GM19238 (cell line): ENCODE results near the gene KIF20B.

ENCODE experiments used
- DNase-seq: peaks from one replicate; pipeline ENCODE4 v3.0.0; 2011; ENCODE audit warnings: low spot score; ENCODE audit not compliant: insufficient read length

The KIF20B gene, protein sequence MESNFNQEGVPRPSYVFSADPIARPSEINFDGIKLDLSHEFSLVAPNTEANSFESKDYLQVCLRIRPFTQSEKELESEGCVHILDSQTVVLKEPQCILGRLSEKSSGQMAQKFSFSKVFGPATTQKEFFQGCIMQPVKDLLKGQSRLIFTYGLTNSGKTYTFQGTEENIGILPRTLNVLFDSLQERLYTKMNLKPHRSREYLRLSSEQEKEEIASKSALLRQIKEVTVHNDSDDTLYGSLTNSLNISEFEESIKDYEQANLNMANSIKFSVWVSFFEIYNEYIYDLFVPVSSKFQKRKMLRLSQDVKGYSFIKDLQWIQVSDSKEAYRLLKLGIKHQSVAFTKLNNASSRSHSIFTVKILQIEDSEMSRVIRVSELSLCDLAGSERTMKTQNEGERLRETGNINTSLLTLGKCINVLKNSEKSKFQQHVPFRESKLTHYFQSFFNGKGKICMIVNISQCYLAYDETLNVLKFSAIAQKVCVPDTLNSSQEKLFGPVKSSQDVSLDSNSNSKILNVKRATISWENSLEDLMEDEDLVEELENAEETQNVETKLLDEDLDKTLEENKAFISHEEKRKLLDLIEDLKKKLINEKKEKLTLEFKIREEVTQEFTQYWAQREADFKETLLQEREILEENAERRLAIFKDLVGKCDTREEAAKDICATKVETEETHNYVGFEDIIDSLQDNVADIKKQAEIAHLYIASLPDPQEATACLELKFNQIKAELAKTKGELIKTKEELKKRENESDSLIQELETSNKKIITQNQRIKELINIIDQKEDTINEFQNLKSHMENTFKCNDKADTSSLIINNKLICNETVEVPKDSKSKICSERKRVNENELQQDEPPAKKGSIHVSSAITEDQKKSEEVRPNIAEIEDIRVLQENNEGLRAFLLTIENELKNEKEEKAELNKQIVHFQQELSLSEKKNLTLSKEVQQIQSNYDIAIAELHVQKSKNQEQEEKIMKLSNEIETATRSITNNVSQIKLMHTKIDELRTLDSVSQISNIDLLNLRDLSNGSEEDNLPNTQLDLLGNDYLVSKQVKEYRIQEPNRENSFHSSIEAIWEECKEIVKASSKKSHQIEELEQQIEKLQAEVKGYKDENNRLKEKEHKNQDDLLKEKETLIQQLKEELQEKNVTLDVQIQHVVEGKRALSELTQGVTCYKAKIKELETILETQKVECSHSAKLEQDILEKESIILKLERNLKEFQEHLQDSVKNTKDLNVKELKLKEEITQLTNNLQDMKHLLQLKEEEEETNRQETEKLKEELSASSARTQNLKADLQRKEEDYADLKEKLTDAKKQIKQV (N-terminal part only)

DNA sequence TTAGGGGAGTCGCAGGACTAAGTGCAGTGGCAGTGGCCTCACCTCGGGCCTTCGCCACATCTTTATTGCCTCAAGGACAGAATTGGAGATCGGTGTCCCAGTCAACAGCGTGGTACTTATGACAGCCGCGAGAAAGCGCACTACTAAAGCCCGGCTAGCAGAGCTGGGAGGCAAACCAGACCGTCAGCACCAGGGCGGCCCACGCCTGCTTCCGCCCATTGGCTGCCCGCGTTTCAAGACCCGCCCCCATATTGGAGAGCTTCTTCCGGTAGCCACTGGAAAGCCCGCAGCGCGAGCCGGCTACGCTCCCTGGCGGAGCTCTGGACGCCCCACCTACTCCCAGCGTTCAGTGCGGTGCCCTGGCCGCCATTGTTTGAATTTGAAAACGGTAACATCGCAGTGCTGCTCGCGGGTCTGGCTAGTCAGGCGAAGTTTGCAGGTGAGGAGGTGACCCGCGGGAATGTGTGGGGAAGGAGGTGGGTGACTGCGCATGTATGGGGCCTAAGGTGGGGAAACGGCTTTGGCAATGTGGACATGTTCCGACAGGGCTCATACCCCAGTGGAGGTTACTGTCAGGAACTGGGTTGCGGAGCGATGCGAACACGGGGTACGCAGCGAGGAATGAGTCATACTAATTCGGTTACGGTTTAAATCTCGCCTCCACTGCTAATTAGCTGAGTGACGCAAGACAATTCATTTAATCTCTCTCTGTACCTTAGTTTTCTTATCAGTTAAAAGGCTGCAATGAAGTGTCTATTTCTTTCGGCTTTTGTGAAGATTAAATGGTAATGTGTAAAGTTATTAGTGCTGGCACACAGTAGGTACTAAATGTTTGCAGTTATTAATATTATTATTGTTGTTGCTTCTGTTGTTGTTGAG lies at the start of gene KIF20B:
KIF20B (plus strand) TSS at position 349 of the 879 bp plus-strand sequence. CDS start 3,705 bp downstream, outside the sequence.
- DNase-seq: peak; percentile 87

DNA sequence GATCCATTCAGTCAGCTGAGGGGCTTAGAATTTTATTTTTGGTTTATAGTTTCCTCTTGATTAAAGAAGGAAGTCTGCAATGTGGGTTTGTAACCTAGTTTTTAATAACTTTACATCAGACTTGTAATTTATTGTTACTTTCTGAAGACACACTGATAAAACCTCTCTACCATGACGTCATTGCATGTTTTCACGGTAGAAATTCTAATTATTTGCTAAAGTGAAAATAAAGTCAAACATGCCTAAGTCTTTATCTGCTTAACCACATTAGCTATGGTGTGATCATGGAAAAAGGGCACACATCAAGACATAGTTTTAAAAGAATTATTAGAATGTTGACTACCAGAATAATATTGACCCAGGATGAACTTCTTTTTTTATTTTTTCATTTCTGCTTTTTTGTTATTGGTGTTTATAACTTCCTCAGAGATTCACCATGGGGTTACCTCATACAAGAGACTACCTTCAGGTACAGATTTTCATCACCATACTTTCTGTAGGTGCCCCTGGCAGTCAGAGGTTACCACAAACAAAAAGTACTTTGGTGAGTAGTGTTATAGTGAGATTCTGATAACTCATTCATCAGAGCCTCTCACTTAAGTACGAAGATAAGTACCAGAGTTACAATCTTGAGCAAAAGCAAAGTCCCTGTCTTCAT lies 49.3 kb upstream of the KIF20B start:
- no peak for DNase-seq

DNA sequence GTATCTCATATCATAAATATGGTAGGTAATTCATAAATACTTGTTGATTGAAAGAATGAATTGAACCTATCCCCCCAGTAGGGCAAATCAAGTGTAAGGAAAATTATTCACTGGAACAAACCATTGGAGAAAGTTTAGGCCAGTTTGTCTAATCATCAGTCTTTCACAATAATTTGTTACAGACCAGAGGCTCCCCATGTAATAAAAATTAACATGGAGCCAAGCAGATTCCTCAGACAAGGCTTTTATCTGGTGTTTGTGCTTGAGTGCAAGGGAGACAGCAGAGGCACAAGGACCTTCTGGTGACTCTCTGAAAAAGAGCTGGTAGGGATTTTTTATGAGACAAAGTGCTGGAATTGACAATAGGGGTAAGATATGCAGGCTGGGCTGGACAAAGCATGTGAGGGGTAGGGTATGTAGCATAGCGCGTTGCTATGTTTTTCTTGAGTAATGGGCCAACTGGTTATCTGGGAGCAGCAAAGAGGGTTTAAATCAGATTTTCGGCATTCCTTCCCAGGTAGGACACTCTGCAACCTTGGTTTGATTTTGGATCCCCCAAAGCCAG lies 48.5 kb upstream of the KIF20B start:
- DNase-seq: no peak

DNA sequence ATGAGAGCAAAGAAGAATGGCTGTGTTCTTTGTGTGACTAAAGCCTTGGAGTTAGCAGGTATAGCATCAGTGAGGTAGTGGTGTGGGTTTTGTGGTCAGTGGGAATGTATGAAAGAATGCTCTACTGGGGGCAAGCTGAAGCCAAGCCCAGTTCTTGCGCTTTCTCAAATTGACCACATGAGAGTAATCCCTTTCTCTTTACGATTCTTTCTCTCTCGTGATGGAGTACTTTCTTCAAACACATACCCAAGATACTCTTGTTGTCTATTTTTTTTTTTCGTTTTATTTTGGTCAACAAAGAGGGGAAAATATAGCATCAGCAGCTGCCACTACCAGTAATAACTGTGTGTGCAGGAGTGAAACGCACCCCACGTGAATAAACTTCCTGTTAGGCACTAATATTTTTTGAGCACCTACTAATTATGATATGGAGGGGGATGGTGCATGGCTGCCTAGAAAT lies 48.0 kb upstream of the KIF20B start:
- DNase-seq: peak; percentile 4

DNA sequence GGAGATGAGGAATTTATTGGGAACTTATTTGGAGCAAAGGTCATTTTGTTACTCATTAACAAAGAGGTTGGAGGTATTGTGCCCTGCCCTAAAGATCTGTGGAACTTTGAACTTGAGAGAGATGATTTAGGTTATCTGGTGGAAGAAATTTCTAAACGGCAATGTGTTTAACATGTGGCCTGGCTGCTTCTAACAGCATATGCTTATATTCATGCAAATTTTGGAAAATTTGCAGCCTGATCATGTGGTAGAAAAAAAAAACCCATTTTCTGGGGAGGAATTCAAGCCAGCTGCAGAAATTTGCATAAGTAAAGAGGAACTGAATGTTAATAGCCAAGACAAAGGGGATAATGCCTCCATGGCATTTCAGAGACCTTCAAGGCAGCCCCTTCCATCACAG lies 45.7 kb upstream of the KIF20B start:
- DNase-seq: no peak

DNA sequence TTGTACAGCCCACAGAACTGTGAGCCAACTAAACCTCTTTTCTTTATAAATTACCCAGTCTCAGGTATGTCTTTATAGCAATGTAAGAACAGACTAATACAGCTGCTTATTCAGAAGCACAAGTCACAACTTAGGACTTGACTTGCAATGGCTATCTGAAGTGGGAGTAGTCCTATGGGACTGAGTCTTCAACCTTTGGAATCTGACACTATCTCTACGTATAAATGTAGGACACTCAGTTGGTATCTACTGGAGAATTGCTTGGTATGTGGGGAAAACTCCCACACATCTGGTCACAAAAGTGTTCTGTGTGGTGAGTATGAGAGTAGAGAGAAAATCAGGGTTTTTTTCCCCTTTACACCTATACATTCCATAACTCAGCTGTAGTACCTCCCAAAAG lies 44.1 kb upstream of the KIF20B start:
- DNase-seq: no peak

DNA sequence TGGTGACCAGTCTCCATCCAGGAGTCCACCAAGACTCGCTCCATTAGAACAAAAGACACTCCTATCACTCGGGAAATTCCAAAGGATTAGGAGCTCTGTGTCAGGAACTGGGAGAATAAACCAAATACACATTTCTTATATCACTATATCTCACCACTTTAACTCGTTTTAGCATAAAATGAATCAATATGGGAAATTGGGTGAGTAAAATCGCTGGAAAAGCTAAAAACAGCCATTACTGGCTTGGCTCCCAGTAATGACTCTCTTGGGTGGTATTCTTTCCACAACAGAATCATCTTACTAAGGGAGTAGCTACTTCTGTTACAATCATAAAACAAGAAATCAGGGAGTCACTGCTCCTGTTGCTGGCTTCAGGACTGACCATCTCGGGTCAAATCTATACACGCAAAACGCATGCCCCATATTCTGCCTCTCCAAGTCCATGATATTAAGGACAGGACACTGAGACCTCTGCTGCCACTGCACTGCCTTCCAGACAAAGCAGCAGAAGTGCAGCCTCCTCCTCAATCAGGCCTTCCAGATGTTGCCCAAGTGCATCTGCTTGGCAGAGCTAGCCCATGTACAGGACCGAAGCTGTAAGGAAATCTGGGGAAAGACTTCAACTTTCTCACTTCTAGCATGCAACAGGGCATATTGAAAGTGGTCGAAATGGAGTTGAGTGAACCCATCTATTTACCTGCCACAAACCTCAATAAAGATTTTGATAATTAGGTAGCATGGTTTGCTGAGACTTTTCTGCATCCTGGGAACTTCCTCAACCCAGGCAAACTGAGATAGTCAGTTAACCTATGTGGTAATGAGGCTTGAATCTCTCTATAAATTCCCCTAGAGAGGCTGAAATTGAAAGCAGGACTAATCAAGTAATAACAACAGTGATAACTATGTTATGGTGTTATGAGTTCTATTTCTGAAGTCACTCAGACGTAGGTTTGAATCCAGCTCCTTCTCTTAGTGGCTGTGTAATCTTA lies 42.0 kb upstream of the KIF20B start:
- no peak for DNase-seq

DNA sequence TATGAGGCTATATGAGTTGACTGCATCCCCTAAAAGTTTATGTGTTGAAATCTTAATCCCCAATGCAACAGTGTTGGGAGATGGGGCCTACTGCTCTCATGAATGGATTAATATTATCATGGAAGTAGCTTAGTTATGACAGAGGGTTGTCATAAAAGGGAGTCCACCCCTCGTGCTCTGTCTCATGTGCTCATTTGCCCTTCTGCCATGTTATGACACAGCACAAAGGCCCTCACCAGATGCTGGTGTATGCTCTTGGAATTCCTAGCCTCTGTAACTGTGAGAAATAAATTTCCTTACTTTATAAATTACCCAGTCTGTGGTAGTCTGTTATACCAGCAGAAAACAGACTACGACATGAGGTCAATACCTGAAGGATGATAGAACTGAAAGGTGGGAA lies 38.8 kb upstream of the KIF20B start:
- DNase-seq: no peak

DNA sequence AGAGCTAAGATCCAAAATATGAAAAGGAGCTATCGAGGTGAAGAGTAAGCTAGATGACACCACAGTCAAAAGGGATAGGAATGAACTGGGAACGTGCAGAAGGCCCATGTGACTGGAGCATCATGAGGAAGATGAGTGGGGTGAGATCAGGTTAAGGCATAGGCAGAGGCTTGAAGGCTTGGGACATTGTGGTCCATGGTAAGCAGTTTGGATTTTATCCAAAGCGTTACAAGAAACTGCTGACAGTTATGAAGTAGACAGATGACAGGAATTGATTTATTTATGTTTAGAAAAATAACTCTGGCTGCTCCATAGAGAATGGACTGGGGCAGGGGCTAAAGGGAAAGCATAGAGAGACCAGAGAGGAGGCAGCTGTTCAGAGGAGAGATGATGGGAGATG lies 38.2 kb upstream of the KIF20B start:
- DNase-seq: no peak

DNA sequence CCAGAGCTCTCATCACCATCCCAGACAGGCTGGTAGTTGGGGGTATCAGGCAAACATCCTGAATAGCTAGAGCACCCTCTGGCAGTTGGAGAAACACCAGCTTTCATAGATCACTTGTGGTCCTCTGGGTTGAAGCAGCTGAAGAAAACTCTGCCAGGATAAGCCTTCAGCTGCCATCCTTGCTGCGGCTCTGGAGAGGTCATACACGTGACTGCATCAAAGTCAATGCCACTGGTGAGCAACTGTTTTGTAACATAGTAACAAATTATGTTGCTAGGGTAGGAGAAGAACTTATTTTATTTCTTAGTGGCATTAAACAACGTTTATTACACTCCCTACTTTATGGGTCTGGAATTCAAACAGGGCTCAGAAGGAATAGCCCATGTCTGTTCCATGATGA lies 37.2 kb upstream of the KIF20B start:
- DNase-seq: no peak

DNA sequence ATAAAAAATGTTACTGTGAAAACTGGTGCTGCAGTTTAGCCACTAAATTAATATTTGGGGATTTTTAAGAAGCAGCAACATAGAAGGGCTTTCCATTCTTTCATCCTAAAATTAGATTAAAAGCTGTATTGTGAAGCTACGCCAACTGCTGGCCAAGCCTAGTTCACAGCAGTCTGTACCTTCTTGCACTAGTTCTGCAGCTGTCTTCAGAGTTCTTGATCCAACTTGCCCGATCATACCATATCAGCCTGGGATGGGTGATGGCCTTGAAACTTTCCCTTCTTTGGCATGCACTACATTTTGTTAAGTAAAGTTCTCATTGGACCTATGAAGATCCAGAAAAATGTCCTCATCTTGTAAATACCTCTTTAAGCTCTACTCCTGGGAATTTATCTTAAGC lies 36.1 kb upstream of the KIF20B start:
- DNase-seq: no peak

DNA sequence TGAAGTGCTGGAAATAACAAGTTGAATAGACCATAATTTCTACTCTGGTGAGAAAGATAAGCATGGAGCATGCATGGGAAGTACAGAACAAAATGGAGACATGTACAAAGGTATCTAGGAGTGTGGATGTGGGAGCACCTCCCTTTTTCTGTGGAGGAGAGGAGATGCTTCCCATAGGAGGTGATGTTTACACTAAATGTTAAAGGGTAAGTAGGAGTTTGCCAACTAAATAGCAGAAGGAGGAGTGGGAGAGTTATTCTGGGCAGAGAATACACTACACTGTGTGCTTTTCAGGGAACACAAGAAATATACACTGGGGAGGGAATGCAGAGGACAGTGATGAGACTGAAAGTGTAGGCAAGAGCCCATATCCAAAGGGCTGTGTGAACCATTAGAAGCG lies 35.3 kb upstream of the KIF20B start:
- no peak for DNase-seq

DNA sequence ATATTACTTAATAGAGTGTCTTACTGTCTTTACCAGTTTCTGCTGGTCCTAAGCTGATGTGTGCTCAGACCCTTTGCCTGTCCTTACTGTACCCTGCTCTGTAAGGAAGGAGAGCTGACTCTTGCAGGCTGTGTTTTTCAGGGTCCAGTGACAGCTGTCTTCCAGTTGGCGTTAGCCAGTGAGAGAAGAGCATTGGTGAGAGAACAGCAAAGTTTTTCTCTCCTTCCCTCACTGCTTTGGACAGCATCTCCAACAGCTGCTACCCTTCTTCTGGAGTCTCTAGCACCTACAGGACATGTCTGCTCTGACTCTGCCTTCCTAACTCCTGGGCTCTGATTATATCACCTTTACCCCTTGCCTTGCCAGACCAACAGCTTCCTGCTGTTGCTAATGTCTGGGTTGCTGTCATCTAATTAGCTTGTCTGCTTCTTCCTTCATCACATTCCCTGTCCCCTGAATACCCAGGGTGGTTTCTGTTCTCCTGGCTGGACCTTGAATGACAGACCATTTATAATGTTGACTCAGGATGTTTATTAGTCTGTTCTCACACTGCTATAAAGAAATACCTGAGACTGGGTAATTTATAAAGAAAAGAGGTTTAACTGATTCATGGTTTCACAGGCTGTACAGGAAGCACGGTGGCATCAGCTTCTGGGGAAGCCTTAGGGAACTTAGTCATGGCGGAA lies 32.9 kb upstream of the KIF20B start:
- DNase-seq: no peak

DNA sequence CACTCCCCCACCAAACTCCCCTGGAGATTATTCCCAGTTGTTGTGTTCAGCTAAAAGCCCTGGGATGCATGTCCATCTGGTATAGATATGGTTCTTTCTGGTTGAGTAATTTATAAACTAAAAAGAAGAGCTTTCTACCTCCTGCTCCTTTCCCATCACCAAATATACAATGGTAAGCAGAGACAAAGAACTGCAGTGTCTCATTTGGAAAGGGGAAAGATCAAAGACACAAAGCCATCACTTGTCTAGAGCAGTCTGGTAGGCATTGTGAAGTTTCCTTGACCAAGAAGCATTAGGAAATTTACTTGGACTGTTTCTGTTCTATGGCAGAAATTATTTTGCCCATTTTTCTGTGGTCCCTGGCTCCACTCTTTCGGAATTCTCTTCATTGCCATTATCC lies 31.4 kb upstream of the KIF20B start:
- DNase-seq: no peak

DNA sequence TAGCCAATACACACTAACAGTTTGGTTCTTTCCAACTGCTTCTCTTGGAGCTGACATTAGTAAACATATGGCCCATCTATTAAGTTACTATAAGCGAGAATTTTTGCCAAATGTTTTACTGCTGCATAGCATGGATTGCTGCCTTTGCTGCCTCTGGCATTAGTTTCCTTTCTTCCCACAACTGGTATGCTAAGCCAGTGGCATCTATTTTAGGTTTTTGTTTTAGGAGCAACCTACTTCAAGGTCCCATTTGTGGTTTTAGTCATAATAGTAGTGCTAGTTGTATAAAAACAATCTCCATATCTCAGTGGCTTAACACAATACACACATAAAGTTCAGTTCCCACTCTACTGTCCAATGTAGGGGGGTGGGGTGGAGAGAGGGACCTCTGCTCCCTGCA lies 30.5 kb upstream of the KIF20B start:
- DNase-seq: no peak

DNA sequence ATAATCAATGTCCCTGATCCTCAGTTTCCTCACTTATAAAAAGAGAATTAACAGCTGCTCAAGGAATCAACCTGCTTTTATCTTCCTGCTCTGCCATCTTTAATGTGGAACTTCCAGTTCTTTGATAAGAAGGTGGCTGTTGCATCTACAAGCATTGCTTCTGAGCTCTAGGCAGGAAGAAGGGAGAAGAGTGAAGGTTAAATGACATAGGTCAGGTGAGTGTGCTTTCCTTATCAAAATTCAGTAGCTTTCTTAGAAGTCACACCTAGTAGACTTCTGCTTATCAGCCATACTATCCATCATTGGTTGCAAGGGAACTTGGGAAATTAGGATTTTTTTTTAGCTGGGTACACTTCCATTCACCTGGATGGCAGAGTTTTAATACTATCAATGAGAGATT lies 24.0 kb upstream of the KIF20B start:
- no peak for DNase-seq

DNA sequence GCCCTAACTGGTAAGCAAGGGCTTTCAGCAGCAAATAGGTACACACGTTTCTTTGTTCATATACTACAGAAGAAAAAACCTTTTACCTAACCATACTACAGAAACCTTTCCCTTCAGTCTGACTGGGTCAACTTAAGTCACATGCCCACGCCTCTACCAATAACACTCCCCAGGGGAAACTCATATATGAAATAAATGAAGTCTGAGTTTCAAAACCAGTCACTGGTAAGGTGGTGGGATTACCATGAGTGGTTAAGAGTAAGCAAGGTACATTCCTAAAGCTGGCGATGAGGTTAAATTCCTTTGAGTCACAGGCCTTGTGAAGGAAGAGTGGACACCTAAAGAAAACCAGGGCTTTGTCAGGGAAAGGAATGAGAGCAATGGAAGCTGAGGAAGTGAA lies 21.4 kb upstream of the KIF20B start:
- no peak for DNase-seq

DNA sequence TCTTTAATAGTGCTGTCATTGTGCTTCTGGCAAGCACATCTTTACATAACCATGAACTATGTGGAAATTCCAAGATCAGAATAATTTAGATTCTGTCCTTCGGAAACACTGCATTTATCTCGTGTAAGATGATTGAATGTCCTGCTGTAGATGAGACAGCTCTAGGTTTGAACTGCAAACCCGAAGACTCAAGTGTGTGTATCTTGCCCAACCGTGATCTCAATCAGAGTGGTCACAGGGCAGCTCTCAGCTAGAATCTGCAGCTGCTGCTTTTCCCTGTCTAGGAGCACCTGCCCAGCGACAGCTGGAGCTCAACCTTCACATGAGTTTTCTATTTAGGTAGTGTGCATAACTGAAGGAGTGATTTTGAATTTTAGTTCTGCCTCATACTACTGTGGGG lies 17.5 kb upstream of the KIF20B start:
- DNase-seq: no peak
